NCI-H2107 treated with DMSO at 0.1 percent for 48 hours (cell line): ENCODE data around the gene HAT1.
A peak's percentile ranks its signal among the peaks of the same experiment; 100 is the strongest.
"Not testable (repeated sequence)": the region's sequence is repeated elsewhere in the genome, so short reads cannot be mapped to it uniquely, and the experiment has no call there.

Experiments used
- DNase-seq: peaks from one replicate; lab custom pipeline; 2025; ENCODE audit not compliant: unreplicated experiment; lab: John Stamatoyannopoulos, UW

Gene HAT1

DNA sequence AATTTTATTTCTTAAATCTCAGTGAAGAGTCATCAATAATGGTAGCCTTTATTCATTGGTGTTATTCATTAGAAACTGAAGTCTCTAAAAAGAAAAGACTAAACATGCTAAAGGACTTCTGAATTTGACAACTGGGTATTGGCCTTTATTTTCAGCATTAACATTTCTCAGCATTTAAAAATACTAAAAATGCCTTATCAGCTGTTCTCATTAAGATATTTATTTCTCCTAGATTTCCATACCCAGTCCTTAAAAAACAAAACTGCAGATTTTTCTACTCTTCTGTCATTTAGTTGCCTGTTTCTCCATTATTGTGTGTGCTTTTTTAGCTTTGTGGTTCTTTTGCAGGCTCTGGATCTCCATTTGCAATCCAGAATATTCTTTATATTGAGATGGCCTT is 46.2 kb downstream of the HAT1 start:
- no peak for DNase-seq

DNA sequence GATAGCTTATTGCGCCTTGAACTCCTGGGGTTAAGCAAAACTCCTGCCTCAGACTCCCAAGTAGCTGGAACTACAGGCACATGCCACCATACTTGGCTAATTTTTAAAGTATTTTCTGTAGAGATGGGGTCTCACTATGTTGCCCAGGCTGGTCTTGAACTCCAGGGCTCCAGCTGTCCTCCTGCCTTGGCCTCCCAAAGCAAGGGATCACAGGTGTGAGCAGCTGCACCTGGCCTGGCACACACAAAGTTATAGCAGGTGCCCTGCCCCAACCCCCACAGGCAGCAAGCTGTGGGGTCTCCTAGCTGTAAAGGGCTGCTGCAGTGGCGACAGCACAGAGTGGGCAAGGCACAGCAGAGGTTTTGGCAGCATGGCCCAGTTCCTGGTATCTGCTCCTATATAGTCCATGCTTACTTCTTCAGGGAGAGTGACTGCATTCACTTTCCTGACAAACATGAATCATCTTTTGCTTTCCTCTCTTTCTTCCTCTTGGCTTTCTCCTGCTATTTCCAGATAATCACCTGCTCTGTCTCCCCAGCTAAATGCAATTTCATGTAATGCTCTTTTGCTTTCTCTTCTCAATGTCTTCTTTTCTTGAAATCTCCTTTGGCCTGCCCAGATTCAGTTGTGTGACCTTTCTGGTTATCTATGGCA is 50.2 kb downstream of the HAT1 start:
- no peak for DNase-seq

DNA sequence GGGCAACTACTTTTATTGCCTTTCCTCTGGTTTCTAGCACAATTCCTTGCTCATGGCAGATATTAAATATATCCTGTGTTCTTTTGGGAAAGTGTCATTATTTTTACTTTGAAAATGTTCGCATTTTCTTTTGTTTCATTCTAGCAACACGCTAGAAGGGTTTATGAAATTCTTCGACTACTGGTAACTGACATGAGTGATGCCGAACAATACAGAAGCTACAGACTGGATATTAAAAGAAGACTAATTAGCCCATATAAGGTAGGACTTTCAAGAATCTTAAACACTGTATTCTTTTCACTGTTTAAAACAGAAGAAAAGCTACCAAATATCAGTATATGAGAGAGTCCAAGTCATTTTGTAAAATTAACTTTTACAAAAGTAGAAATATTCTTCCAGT is 56.8 kb downstream of the HAT1 start:
- no peak for DNase-seq

DNA sequence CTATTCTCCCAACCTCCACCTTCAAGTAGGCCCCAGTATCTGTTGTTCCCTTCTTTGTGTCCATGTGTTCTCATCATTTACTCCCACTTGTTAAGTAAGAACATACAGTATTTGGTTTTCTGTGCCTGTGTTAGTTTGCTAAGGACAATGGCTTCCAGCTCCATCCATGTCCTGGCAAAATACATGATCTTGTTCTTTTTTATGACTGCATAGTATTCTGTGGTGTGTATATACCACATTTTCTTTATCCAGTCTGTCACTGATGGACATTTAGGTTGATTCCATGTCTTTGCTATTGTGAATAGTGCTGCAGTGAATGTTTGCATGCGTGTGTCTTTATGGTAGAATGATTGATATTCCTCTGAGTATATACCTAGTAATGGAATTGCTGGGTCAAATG is 61.7 kb downstream of the HAT1 start:
- DNase-seq = not testable (repeated sequence)

DNA sequence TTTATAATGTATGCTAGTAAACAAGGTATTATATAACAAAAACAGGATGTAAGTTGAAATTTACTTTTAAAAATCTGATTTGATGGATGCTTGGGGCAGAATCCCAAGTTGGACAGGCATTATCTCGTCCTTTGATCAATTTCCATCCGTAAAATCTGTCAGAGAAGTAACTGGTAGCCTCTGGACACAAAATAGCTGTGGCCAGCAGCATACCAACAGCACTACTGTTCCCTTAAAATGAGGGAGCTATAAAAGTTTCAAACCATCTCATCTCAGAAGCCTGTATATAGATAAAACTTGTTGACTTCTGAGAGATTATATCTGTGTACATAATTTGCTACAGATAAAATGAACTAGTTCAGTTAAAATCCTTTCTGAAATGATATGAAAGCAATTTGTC is 62.8 kb downstream of the HAT1 start:
- DNase-seq = no peak

GRCh38 chr2:171986778-171987177 is 64.5 kb downstream of the HAT1 start:
- no peak for DNase-seq

DNA sequence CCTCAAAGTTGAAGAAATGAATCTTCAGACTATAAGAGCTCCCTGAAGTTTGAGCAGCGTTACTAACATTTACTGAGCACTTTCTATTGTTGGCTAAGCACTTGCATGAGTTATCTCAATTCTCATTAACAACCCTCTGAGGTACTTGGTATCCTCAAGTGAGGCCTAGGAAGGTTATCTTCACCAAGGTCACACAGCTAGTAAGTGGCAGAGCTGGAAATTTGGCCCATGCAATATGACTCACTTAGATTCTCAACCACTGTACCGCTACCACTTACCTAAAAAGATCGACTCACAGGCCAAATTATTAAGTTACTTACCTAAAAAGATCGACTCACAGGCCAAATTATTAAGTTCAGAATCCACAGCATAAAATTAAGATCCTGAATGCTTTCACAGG is 68.8 kb downstream of the HAT1 start:
- no peak for DNase-seq

DNA sequence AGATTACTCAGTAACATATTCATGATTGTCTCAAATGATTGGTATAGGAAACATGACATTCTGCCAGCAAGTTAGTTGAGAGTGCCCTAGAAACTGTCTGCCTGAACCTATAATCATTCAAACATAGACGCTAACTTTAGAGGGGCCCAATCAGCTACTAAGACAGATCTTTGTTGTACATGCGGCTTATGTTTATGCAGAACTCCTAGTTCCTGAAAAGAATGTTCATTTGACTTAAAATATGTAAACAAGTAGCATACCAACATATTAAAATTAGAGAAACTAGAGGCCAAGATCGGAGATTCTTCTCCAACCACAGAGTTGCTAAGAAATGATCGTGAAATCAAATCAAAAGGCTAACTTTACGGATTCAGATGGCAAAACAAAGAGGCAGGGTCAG is 73.3 kb downstream of the HAT1 start:
- DNase-seq = no peak

- DNase-seq = no peak
Measured at GRCh38 chr2:171996021-171996420, 73.8 kb downstream of the HAT1 start.

DNA sequence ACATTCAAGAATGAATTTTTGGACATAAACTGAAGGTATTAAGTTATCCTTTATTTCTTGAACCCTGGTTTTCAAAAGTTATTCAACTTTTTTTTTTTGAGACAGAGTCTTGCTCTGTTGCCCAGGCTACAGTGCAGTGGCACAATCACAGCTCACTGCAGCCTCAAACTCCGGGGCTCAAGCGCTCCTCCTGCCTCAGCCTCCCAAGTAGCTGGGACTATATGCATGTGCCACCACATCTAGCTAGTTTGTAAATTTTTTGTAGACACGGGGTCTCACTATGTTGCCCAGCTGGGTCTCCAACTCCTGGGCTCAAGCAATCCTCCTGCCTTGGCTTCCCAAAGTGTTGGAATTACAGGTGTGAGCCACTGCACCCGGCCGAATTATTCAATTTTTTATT is 74.8 kb downstream of the HAT1 start:
- DNase-seq = not testable (repeated sequence)

DNA sequence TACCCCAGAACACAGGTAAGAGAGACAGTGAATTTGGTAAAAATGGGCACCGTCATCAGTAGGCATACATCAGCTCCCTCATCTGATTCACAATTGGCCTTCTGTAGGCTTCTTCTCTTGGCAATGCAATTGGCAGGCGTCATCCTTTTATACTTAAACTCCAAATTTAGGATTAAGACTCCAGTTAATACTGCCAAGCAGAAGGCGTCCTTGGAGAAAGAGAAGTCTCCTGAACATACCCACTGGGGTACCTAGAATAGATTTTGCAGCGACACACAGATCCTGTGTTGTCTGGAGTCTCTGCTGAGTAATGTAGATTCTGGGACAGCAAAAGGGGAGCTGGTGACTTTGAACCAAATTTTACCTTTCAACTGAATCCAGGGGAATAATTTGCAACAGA is 76.9 kb downstream of the HAT1 start:
- DNase-seq = no peak

DNA sequence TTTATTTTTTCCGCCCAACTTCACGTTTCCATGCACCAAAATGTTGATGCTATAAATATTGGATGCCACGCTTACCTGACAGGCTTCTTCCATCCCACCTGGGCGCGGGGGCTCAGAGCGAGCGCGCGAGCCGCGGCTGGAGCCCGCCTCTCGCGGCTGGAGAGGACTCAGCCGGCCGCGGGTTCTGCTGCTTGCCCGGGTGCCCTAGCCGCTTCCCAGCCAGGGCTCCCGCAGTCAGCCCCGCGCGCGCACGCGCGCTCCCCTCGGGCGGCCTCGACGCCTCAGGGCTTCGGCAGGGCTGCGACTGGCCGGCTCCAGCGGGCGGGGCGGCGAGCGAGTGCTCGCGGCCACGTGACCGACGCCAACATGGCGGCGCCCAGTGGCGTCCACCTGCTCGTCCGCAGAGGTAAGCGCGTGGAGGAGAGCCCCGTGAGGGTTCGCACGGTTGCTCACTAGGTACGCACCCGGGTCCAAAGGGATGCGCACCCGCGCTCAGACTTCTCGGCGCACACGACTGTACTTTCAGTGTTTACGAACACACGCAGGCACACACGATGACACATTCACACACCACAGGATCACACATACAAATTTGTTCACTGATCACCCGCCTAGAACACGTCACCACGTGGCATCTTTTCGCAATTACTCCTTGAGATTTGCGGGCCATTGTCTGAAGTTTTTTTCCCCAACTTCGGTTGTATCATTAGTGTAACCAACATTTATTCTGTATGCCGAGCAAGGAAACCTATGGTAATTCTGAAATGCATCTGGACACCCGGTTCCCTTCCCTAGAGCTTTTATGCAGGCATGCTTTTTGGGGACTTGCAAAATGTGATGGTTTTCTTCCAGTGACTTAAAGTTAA is 77.6 kb downstream of the HAT1 start, which contains the start of gene METAP1D:
TSS of gene METAP1D (plus strand) at position 350 of the 866 bp plus-strand sequence. CDS start at position 367, 17 bp downstream.
- DNase-seq = peak; percentile 50

DNA sequence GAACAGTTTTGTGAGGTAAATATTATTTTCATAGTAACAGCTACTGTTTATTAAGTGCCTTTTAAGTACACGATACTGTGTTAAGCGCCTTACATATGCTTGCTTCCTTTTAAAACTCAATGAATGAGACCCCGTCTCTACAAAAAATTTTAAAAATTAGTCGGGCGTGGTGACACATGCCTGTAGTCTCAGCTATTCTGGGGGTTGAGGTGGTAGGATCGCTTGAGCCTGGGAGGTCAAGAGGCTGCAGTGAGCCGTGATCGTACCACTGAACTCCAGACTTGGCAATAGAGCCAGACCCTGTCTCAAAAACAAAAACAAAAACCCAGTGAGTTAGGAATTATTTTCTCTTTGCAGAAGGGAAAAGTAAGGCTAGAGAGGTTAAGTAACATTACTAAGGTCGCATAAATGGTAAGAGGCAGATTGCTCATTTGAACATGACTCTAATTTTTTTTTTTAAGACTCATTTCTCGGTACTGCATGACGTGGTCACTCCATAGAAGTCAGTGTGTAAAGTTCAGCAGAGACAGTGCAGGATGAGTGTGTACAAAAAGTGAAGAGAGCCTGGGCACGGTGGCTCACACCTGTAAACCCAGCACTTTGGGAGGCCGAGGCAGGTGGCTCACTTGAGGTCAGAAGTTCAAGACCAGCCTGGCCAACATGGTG is 78.6 kb downstream of the HAT1 start:
- no peak for DNase-seq

DNA sequence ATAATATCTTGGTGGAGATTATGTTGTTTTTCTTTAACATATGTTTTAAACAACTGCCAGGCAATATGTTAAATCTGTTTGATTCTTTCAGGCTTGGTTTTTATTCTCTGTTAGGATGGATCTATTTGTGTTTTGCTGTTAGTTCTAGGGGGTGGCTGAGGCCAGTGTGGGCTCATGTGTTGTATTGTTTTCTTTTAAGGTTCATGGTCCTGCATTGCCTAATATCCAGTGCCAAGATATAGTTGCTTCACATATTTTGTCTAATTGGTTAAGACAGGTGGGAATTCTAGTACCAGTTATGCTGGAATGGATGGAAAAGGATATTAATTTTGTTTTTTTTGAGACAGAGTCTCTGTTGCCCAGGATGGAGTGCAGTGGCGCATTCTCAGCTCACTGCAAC is 85.1 kb downstream of the HAT1 start:
- DNase-seq = no peak

- no peak for DNase-seq
Measured at GRCh38 chr2:172009823-172010222, 87.6 kb downstream of the HAT1 start.

DNA sequence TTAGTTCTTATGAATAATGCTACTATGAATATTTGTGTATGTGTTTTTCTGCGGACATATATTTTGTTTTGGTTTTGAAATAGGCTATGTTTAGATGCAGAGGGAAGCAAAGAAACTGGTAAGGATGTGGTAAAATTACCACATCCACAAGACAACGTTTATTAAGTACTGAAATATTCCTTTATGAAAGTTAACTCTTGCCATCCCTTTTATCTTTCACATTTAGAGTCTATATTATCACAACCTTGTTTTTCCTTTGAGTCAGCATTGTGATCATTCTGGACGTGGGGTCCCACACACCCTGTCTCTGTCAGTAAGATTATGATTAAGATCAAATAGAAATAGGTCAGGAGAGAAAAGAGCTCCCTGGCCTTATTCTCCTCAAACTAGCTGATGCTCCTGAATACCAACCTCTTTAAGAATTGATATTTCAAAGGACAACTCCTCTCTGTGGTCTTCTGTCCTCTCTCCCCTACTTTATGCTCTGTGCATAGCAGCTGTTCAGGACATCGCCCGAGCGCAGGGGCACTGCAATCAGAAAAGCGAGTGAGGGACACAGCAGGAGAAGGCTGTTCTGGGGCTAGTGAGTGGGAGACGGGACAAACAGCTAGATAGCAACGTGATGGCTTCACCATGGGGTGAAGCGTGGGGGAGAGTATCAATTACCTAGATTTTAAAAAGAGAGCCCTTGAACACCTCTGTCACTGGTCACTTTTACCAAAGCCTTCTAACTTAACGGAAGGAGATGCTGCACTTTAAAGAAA is 89.7 kb downstream of the HAT1 start:
- no peak for DNase-seq

GRCh38 chr2:172012677-172013391 is 90.6 kb downstream of the HAT1 start:
- DNase-seq = no peak

GRCh38 chr2:172013396-172013795 is 91.1 kb downstream of the HAT1 start:
- DNase-seq = no peak

GRCh38 chr2:172021074-172021931 is 99.0 kb downstream of the HAT1 start:
- DNase-seq = no peak

GRCh38 chr2:172021955-172022354 is 99.7 kb downstream of the HAT1 start:
- DNase-seq = peak; percentile 15
